ENCODE results near the gene CCDC85B.
A peak's percentile ranks its signal among the peaks of the same experiment; 100 is the strongest.

Gene CCDC85B

DNA sequence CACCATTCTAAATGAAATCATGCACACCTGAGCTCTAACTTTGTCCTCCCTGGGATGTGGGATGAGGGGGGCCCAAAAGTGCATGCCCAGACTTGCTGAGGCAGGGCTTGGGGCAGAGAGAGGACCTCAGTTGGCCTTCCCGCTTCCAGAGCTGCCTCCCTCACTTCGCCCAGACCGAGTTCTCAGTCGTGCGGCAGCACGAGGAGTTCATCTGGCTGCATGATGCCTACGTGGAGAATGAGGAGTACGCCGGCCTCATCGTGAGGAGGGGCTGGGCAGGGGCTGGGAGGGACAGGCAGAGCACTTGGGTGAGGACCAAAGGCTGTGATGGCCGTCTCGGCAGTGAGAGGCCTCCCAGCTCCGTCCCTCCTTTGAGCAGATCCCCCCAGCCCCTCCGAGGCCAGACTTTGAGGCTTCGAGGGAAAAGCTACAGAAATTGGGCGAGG lies 40.7 kb upstream of the CCDC85B start:
- TF ChIP-seq, protein P1, sequence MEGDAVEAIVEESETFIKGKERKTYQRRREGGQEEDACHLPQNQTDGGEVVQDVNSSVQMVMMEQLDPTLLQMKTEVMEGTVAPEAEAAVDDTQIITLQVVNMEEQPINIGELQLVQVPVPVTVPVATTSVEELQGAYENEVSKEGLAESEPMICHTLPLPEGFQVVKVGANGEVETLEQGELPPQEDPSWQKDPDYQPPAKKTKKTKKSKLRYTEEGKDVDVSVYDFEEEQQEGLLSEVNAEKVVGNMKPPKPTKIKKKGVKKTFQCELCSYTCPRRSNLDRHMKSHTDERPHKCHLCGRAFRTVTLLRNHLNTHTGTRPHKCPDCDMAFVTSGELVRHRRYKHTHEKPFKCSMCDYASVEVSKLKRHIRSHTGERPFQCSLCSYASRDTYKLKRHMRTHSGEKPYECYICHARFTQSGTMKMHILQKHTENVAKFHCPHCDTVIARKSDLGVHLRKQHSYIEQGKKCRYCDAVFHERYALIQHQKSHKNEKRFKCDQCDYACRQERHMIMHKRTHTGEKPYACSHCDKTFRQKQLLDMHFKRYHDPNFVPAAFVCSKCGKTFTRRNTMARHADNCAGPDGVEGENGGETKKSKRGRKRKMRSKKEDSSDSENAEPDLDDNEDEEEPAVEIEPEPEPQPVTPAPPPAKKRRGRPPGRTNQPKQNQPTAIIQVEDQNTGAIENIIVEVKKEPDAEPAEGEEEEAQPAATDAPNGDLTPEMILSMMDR (IDR thresholded peaks at IDR 0.05; ENCODE audit: insufficient read depth, low read depth, low read length, missing control alignments) = no peak
- no peak overlapping the region for H3K4me3 ChIP-seq (ENCODE audit: low read length)
- no peak for DNase-seq (ENCODE audit: low read depth)

DNA sequence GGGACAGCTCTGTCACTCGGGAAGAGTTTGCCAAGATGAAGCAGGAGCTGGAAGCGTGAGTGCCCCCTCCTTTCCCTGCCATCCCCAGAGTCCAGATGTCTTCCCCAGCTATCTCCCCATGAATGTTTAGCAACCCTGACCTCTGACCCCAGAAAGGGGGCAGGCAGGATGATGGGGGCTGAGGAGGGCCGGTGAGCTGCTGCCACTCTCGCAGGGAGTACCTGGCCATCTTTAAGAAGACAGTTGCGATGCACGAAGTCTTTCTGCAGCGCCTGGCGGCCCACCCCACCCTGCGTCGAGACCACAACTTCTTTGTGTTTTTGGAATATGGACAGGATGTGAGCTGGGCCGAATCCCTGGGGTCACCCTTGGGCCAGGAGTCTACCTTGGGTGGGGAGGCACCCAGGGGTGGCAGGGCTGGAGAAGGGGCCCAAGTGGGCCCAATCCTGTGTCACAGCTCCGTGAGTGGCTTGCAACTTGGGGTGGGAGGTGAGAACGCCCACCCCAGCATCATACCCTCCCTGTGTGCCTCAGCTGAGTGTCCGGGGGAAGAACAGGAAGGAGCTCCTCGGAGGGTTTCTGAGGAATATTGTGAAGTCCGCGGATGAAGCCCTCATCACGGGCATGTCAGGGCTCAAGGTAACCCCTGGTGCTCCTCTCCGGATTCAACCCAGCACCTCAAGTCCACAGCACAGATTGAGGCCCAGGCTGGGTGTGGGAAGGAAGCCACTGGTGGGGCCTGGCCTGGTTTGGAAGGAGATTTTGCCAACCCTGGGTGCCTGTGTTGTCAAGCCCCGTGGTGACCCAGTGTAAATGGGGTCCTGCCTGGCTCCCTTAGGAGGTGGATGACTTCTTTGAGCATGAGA lies 40.0 kb upstream of the CCDC85B start:
- DNase-seq (ENCODE audit: low read depth) = no peak
- TF ChIP-seq, protein P1 (IDR thresholded peaks at IDR 0.05; ENCODE audit: insufficient read depth, low read depth, low read length, missing control alignments) = no peak
- no peak overlapping the region for H3K4me3 ChIP-seq (ENCODE audit: low read length)

DNA sequence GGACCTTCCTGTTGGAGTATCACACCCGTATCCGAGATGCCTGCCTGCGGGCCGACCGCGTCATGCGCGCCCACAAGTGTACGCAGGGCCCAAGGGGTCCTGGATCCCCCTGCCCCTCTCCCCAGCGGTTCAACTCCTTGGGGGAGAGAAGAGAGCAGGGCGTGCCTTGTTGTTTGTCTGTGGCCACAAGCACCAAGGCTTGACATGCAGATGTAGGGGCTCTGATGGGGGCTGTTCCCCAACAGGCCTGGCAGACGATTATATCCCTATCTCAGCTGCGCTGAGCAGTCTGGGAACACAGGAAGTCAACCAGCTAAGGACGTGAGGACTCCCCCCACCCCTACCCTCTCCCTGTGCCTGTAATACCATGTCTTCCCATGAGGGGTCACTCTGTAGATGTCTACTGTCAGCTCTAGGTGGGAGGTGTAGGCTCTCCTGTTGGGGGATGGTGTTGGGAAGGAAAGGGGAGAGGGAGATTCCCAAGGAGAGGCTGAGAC lies 39.3 kb upstream of the CCDC85B start:
- DNase-seq (ENCODE audit: low read depth) = no peak
- TF ChIP-seq, protein P1 (IDR thresholded peaks at IDR 0.05; ENCODE audit: insufficient read depth, low read depth, low read length, missing control alignments) = peak; percentile 62
- H3K4me3 ChIP-seq (ENCODE audit: low read length) = no peak overlapping the region

DNA sequence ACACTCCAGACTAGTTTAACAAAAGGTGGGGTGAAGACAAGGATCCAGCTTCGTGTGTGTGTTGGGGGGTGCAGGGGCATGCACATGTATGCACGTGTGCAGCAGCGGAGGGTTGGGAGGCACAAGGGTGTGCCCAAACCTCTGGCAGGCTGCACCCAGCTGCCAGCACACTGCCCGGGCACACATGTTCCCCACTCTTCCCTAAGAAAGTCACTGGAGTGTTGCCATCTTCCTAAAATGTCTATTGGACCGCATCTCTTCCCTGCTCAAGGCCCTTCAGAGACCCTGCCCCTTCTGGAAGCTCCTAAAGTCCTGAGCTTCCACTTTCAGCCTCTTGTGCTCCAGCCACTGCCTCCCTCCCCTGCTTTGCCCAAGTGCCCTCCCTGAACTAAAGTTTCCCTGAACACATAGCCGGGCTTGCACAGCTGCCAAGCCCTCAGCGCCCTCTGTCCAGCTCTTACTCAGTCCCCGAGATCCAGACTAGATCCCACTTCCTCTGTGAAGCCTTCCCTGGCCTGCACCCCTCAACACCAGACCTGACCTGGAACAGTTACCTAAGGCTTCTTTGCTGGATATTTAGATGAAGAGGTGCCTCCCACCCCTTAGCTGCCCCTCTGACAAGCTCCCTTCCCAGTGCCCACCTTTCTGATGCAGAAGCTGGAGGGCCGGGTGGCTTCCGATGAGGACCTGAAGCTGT lies 38.5 kb upstream of the CCDC85B start:
- TF ChIP-seq, protein P1 (IDR thresholded peaks at IDR 0.05; ENCODE audit: insufficient read depth, low read depth, low read length, missing control alignments) = no peak
- no peak for DNase-seq (ENCODE audit: low read depth)
- no peak overlapping the region for H3K4me3 ChIP-seq (ENCODE audit: low read length)

DNA sequence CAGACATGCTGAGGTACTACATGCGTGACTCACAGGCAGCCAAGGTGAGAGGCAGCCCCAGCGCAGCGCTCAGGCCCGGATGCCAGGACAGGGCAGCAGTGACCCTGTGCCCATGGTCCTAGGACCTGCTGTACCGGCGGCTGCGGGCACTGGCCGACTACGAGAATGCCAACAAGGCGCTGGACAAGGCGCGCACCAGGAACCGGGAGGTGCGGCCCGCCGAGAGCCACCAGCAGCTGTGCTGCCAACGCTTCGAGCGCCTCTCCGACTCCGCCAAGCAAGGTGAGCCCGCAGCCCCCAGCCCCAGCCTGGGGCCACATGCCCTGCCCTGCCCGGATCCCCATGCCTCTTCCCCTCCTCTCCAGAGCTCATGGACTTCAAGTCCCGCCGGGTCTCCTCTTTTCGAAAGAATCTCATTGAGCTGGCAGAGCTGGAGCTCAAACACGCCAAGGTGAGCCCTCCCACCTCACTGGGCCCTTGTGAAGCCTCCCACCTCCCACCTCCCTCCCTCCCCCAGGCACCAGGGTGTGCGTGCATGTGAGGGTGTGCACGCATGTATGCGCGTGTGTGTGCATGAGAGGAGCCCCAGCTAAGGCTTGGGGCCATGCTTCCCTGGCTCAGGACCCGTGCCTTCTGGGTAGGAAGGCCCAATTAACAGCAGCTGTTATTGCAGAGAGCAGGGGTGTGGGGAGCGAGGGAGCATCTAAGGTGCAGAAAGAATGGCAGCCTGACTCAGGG lies 37.8 kb upstream of the CCDC85B start:
- TF ChIP-seq, protein P1 (IDR thresholded peaks at IDR 0.05; ENCODE audit: insufficient read depth, low read depth, low read length, missing control alignments) = no peak
- no peak overlapping the region for H3K4me3 ChIP-seq (ENCODE audit: low read length)
- no peak for DNase-seq (ENCODE audit: low read depth)

DNA sequence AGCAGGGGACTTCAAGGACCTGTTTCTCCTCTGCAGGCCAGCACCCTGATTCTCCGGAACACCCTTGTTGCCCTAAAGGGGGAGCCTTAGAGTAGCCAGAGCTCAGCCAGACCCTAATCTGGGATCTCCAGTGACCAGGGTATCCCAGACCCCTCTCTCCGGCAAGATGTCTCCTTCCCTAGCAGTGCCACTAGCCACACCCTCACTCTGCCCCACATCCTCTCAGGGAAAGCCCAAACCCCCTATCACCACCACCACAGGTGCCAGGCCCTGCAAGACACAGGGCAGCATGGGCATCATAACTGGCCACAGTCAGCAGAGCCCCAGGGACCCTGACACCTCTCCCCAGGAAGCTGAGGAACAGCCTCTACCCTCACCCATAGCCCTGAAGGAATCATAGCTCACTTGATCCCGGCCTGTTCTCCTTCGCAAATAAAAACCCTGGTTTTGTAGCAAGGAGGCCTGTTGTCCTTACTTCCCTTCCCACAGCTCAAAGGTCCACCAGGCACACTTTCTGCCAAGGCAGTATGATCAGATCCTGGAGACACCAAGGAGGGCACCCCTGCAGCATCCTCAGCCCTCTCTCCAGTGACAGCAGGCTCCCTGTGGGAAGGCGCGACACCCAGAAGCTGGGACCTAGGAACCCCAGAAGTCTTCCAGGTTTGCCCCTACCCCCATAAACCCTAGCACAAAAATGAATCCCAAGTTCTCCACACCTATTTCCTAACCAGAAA lies 37.1 kb upstream of the CCDC85B start:
- TF ChIP-seq, protein P1 (IDR thresholded peaks at IDR 0.05; ENCODE audit: insufficient read depth, low read depth, low read length, missing control alignments) = no peak
- no peak overlapping the region for H3K4me3 ChIP-seq (ENCODE audit: low read length)
- no peak for DNase-seq (ENCODE audit: low read depth)

Data from epithelial cell of esophagus (primary cell).